GM18867 (cell line): Measurements from ENCODE around the gene CD93.

Experiments used
- ATAC-seq: cut with Tn5 transposase; IDR thresholded peaks from one replicate; pipeline ENCODE4 v1.9.1; 2021; ENCODE audit warnings: mild to moderate bottlenecking, moderate library complexity; ENCODE audit not compliant: unreplicated experiment

CD93 gene

DNA sequence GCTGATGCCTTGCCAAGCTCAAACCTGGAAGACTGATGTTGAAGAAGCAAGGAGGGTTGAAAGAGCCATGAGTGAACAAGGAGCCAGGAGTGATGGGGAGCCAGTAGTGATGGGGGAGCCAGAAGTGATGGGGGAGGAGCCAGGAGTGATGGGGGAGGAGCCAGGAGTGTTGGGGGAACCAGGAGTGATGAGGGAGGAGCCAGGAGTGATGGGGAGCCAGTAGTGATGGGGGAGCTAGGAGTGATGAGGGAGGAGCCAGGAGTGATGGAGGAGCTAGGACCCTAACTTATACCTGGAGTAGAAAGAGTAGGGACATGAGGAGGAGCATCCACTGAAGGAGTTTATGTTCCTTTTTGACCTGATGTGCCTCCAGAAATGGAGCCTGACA is 14.6 kb upstream of the CD93 start:
- no peak for ATAC-seq

GRCh38 chr20:23099791-23100719 is 13.9 kb upstream of the CD93 start:
- ATAC-seq, result no peak

- no peak for ATAC-seq
These were observed 11.8 kb upstream of the CD93 start for GRCh38 chr20:23097636-23098580.

DNA sequence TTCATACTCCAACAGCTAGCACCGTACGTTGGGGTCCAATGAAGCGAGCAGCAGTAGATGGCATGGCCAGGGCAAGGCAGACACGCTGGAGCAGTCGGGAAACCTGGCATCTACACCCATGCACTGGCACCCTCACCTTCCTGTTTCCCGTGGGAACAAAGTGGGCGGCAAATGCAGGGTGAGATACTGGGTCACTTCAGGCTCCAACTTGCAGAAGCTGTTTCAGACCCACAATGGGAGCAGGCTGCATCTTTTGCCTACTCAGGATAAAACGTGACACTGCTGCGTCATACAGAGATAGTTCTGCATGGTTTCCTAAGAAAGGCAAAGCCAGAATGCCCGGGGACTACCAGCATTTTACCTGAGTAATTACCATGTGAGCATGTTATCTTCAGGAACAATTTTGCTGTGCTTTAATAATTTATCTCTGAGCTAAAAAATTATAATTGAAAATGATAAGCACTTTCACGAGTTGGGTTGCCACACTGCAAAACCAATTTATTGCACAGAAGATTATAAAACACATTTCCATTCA is 10.9 kb upstream of the CD93 start:
- ATAC-seq, result no peak

GRCh38 chr20:23096097-23096496 is 10.0 kb upstream of the CD93 start:
- no peak for ATAC-seq

DNA sequence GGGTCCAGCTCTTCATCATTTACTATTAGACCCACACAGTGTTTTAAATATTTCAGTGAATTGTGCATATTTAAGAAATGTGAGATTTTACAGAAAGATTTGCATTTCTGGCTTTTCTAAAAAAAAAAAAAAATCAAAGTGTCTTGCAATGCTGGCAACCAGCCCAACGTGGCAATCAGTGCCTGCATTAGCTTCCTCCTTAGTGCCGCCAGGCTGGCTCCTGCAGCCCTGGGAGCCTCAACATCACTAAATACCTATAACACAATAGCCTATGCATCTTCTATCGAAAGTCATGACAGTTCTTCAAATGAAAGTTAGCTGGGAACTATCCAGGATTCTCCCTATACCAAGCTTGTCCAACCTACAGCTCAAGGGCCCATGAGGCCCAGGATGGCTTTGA is 9.4 kb upstream of the CD93 start:
- ATAC-seq, result no peak

GRCh38 chr20:23094927-23095326 is 8.8 kb upstream of the CD93 start:
- no peak for ATAC-seq

DNA sequence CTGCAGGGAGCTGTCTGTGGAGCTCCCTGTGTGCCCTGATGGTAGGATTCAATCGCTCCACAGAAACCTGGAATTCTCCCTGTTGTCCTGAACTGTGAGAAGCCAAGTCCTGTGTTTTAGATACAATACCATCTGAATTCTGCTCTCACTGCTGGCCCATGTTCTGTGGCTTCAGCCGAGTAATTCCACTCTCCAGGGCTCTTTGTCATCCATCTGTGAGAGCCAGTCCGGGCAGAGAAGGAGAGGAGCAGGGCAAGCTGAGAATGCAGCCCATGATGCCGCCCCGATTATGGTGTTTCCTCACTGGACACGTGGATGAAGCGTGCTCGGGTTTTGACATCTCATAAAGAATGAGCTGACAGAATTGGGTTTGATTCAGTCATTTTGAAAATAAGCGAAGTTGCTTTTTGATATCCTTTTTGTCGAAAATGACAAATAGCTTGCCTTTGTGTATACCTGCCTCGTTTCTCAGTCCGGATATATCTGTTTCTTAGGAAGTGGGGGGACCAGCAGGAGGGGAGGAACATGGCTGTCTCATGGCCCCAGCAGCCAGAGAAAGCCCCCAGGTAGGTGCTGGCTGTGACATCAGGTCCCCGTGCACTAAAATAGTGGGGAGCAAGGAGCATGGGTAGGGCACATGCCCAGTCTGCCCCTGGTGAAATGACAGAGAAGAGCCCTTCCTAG is 8.2 kb upstream of the CD93 start:
- ATAC-seq, result no peak

DNA sequence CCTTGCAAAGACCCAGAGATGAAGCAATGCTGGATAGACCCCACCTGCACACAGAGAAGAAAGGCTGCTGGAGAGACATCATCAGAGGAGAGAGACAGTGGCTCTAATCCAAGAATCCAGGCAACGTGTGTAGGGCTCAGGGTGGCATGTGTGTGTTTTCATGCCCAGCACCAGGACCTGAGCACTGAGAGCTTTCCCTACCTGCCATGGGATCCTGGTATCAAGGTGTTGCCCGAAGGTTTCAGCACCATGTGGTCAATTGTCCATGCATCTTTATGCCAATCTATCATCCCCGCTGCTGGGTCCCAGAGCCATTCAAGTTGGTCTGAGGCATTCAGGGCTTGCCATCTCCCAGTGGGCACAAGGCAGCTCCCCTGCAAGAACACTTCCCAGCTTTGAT is 7.5 kb upstream of the CD93 start:
- ATAC-seq, result no peak

DNA sequence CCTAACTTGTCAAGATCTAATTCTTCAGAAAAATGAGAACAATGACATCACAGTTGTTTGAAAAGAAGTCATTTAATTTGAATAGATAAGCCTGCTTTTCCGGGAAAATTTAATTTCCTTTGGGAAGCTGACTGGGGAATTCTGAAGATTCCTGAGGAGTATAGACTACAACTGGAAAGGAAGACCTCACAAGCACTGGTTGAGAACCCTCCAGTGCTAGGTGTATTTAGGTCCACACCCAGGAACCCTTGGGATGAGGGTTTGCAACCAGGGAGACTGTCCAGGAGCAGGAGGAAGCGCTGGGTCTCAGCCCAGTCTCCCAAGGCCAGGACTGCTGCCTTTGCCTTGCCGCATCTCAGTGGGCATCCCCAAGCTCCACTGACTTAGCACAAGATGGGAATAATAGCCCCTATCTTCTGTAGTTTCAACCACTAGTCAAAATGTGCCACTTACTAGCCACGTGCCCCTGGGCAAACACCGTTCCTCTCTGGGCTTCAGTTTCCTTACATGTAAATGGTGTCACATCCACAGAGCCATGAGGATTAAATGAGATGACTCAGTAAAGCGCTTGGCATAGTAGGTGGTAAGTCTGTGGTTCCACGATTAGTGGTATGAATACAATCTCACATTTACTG is 6.9 kb upstream of the CD93 start:
- ATAC-seq, result no peak

GRCh38 chr20:23092384-23092756 is 6.2 kb upstream of the CD93 start:
- ATAC-seq, result no peak

- no peak for ATAC-seq
These were observed 5.7 kb upstream of the CD93 start for GRCh38 chr20:23091721-23092383.

DNA sequence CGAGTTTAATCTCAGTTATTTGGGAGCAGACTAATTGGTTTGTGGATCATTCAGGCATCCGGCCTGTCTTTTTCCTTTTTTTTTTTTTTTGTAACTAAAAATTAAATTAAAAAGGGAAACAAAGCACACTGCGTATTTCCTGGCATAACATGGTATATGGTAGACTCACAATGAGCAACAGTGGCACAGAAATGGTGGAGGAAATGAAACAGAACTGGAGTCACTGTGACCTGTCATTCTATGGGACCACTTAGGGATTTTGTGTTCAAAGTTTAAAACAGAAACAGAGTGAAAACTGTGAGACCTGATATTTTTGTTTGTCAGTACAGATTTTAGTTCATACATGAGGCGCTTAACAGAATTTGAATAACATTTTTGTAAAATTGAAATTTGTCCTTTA is 4.8 kb upstream of the CD93 start:
- no peak for ATAC-seq

DNA sequence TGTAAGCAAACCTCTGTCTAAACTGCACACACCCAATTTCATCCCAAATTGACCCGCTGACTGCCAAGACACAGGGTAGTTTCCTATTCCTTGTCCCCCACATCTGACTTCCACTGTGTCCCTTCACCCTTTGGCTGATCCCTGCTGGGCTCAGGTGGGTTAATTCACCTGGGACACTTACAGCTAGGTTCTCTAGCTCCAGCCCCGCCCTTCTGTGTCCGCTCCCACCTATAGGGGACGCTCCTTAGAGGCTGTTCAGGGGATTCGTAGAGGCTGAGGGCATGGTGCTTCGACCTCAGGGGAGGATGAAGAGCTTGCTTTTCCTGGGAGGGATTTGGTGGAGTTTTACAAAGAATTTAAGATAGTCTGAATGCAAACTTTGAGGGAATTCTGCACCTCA is 4.0 kb upstream of the CD93 start:
- no peak for ATAC-seq

GRCh38 chr20:23088866-23089265 is 2.7 kb upstream of the CD93 start:
- ATAC-seq, result no peak

DNA sequence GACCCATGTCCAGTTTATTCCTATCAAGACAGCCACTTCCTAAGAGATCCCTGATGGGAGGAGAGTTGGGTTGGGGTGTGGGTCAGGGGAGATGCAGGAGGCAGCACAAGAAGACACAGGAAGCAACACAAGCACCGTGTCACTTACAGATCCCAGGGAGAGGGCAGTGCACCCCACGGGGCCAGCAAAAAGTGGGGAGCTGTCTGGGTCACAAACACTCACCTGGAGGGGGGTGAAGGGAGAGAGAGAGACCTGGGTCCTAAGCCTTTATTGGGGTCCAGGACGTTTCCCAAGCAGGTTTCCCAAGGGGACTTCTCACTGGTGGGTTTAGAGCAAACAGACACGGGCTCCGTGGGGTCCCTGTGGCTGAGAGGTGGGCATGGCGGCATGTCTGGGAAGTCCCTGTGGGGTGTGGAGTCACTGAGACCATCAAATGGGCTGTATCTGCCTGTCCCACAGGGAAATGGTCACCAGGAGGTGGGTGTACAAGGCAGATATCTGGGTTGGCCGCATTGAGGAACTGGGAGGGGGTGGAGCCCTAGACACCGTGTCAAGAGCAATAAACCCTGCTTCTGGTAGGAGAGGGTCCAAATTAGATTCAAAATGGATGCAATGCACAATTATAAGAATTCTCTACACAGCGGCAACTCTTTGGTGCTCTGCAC is 1.6 kb upstream of the CD93 start:
- no peak for ATAC-seq

- no peak for ATAC-seq
These were observed 847 bp upstream of the CD93 start for GRCh38 chr20:23086931-23087411.

DNA sequence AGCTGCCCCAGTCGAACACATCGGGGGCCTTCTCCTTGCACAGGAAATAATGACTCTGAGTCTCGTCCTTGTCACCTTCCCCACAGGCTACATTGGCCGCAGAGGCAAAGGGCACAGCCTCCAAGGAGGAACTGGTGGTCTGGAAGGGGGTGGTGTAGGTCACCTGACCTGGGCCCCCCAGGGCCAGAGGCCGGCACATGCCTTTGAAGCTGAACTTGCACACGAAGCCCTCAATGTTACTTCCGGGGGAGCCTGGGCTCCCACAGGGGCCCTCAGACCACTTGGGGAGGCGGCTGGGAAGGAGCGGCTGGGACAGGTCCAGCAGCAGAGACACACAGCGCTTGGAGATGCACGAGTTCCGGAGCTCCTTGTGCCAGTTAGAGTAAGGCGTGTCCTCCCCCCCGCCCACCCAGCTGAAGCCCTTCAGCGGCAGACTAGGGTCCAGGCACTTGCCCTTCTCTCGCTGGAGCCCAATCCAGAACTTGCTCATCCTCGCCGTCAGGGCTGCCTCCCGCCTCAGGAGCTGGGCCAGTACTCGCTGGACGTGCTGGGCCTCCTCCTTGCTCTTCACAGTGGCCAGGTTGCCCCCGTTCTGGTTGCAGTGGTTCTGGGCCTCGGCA is 578 bp downstream of the CD93 start:
- no peak for ATAC-seq

GRCh38 chr20:23084845-23085365 is 1.2 kb downstream of the CD93 start:
- ATAC-seq, result no peak
